HEK293 (cell line): Measurements from ENCODE around the gene FAM118A.

Source experiments
- ZEB2 ChIP-seq: fragments of 450-650 bp; formaldehyde crosslinking; IDR thresholded peaks from 2 replicates; pipeline ENCODE4 v1.5.1; 2016; ENCODE audit warnings: missing biosample characterization, missing genetic modification characterization
- ZNF202 ChIP-seq: fragments of 450-650 bp; formaldehyde crosslinking; IDR thresholded peaks from 2 replicates; pipeline ENCODE4 v1.5.1; 2016; ENCODE audit warnings: missing biosample characterization, missing genetic modification characterization, borderline replicate concordance
- ZNF580 ChIP-seq: fragments of 450-650 bp; formaldehyde crosslinking; IDR thresholded peaks from 2 replicates; pipeline ENCODE4 v1.5.1; 2016; ENCODE audit warnings: missing biosample characterization, missing genetic modification characterization
- ZNF785 ChIP-seq: fragments of 450-650 bp; formaldehyde crosslinking; IDR thresholded peaks from 2 replicates; pipeline ENCODE4 v1.5.1; 2016; ENCODE audit warnings: missing biosample characterization, missing genetic modification characterization
- ZNF792 ChIP-seq: fragments of 450-650 bp; formaldehyde crosslinking; IDR thresholded peaks from 2 replicates; pipeline ENCODE4 v1.5.1; 2016; ENCODE audit warnings: missing biosample characterization, missing genetic modification characterization
- ZSCAN16 ChIP-seq: fragments of 450-650 bp; formaldehyde crosslinking; IDR thresholded peaks from 2 replicates; pipeline ENCODE4 v1.5.1; 2016; ENCODE audit warnings: missing biosample characterization, missing genetic modification characterization
- TF ChIP-seq, protein P1 (sequence below): fragments of 450-650 bp; formaldehyde crosslinking; IDR thresholded peaks from 2 replicates; pipeline ENCODE4 v1.5.1; 2016; ENCODE audit warnings: missing biosample characterization, missing genetic modification characterization
- TF ChIP-seq, protein P2 (sequence below): sonication (generic); formaldehyde crosslinking; IDR thresholded peaks from 2 replicates; pipeline ENCODE4 v1.8.1; 2022; ENCODE audit warnings: mild to moderate bottlenecking, moderate library complexity, missing genetic modification reagents
- TF ChIP-seq, protein P3 (sequence below): fragments of 450-650 bp; formaldehyde crosslinking; IDR thresholded peaks from 2 replicates; pipeline ENCODE4 v1.5.1; 2016; ENCODE audit warnings: missing biosample characterization, missing genetic modification characterization

DNA sequence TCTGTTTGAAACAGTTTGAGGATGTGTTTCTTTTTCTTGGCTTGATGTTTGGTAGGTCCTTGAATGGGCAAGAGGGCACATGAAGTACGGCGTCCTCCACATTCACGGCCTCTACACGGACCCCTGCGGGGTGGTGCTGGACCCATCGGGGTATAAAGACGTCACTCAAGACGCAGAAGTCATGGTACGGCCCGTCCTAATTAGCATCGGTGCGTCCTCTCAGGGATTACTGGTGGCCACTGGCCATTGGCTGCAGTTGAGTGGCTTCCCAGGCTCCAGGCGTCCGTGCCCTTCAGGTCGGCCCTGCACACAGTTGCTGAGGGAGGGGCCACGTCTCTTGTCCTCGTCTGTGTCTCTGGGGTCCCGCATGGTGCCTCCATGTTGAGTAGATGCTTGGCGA, 20.8 kb downstream of the FAM118A start:
- TF ChIP-seq ZNF202: no peak
- TF ChIP-seq ZNF792 (tag by site-specific recombination): no peak
- TF ChIP-seq ZNF580 (tag by site-specific recombination): no peak
- TF ChIP-seq, protein P1, sequence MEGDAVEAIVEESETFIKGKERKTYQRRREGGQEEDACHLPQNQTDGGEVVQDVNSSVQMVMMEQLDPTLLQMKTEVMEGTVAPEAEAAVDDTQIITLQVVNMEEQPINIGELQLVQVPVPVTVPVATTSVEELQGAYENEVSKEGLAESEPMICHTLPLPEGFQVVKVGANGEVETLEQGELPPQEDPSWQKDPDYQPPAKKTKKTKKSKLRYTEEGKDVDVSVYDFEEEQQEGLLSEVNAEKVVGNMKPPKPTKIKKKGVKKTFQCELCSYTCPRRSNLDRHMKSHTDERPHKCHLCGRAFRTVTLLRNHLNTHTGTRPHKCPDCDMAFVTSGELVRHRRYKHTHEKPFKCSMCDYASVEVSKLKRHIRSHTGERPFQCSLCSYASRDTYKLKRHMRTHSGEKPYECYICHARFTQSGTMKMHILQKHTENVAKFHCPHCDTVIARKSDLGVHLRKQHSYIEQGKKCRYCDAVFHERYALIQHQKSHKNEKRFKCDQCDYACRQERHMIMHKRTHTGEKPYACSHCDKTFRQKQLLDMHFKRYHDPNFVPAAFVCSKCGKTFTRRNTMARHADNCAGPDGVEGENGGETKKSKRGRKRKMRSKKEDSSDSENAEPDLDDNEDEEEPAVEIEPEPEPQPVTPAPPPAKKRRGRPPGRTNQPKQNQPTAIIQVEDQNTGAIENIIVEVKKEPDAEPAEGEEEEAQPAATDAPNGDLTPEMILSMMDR: no peak
- TF ChIP-seq, protein P2, sequence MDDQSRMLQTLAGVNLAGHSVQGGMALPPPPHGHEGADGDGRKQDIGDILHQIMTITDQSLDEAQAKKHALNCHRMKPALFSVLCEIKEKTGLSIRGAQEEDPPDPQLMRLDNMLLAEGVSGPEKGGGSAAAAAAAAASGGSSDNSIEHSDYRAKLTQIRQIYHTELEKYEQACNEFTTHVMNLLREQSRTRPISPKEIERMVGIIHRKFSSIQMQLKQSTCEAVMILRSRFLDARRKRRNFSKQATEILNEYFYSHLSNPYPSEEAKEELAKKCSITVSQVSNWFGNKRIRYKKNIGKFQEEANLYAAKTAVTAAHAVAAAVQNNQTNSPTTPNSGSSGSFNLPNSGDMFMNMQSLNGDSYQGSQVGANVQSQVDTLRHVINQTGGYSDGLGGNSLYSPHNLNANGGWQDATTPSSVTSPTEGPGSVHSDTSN: no peak
- no peak for TF ChIP-seq ZSCAN16
- TF ChIP-seq, protein P3, sequence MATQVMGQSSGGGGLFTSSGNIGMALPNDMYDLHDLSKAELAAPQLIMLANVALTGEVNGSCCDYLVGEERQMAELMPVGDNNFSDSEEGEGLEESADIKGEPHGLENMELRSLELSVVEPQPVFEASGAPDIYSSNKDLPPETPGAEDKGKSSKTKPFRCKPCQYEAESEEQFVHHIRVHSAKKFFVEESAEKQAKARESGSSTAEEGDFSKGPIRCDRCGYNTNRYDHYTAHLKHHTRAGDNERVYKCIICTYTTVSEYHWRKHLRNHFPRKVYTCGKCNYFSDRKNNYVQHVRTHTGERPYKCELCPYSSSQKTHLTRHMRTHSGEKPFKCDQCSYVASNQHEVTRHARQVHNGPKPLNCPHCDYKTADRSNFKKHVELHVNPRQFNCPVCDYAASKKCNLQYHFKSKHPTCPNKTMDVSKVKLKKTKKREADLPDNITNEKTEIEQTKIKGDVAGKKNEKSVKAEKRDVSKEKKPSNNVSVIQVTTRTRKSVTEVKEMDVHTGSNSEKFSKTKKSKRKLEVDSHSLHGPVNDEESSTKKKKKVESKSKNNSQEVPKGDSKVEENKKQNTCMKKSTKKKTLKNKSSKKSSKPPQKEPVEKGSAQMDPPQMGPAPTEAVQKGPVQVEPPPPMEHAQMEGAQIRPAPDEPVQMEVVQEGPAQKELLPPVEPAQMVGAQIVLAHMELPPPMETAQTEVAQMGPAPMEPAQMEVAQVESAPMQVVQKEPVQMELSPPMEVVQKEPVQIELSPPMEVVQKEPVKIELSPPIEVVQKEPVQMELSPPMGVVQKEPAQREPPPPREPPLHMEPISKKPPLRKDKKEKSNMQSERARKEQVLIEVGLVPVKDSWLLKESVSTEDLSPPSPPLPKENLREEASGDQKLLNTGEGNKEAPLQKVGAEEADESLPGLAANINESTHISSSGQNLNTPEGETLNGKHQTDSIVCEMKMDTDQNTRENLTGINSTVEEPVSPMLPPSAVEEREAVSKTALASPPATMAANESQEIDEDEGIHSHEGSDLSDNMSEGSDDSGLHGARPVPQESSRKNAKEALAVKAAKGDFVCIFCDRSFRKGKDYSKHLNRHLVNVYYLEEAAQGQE (tag by site-specific recombination): no peak
- TF ChIP-seq ZNF785: no peak
- no peak for TF ChIP-seq ZEB2 (tag by site-specific recombination)
